H9 (cell line): ENCODE measurements around the gene MRPL27. TPM values are rescaled to one million over a fixed set of nuclear protein-coding genes. Genes with fewer than 3 reads are reported as not detected.

Source experiments
- DNase-seq: peaks from one replicate; pipeline ENCODE4 v3.0.0-alpha.2; 2017
- H2AFZ ChIP-seq: one replicate; pipeline ENCODE4 v1.6.1; 2013; ENCODE audit warnings: mild to moderate bottlenecking, low read length, control low read depth, moderate library complexity
- H2AK5ac ChIP-seq: 2 replicates; pipeline ENCODE4 v1.6.1; 2013; ENCODE audit warnings: low read length, control low read depth, mixed read lengths; ENCODE audit not compliant: insufficient read length
- H2BK120ac ChIP-seq: one replicate; pipeline ENCODE4 v1.6.1; 2013; ENCODE audit warnings: low read depth, mild to moderate bottlenecking, low read length, control low read depth, inconsistent platforms; ENCODE audit not compliant: poor library complexity, severe bottlenecking
- H2BK12ac ChIP-seq: 2 replicates; pipeline ENCODE4 v1.6.1; 2013; ENCODE audit warnings: low read length, control low read depth, mixed read lengths, low read depth; ENCODE audit not compliant: insufficient read length
- H2BK15ac ChIP-seq: 2 replicates; pipeline ENCODE4 v1.6.1; 2013; ENCODE audit warnings: low read depth, low read length, control low read depth
- H2BK20ac ChIP-seq: one replicate; pipeline ENCODE4 v1.6.1; 2013; ENCODE audit warnings: low read depth, mild to moderate bottlenecking, low read length, control low read depth, inconsistent platforms; ENCODE audit not compliant: poor library complexity, severe bottlenecking
- H2BK5ac ChIP-seq: 2 replicates; pipeline ENCODE4 v1.6.1; 2013; ENCODE audit warnings: low read length, control low read depth, mixed read lengths; ENCODE audit not compliant: insufficient read length
- H3K14ac ChIP-seq: 2 replicates; pipeline ENCODE4 v1.6.1; 2013; ENCODE audit warnings: low read length, control low read depth; ENCODE audit not compliant: insufficient read depth
- H3K18ac ChIP-seq: 2 replicates; pipeline ENCODE4 v1.6.1; 2013; ENCODE audit warnings: low read depth, mild to moderate bottlenecking, mixed read lengths, low read length, control low read depth; ENCODE audit not compliant: insufficient read length
- H3K23ac ChIP-seq: 2 replicates; pipeline ENCODE4 v1.6.1; 2013; ENCODE audit warnings: low read length, control low read depth, mixed read lengths, low read depth; ENCODE audit not compliant: insufficient read length
- H3K23me2 ChIP-seq: 2 replicates; pipeline ENCODE4 v1.6.1; 2013; ENCODE audit warnings: low read depth, mild to moderate bottlenecking, mixed read lengths, low read length, control low read depth; ENCODE audit not compliant: insufficient read length, poor library complexity, severe bottlenecking
- H3K27ac ChIP-seq: 2 replicates; pipeline ENCODE4 v1.5.1; 2013; ENCODE audit warnings: low read length, control low read depth, mixed read lengths, low read depth; ENCODE audit not compliant: insufficient read length
- H3K27me3 ChIP-seq: 2 replicates; pipeline ENCODE4 v1.6.1; 2013; ENCODE audit warnings: low read length, control low read depth, inconsistent platforms; ENCODE audit not compliant: insufficient read depth
- H3K4ac ChIP-seq: 2 replicates; pipeline ENCODE4 v1.6.1; 2013; ENCODE audit warnings: low read depth, mild to moderate bottlenecking, control low read depth, inconsistent platforms, low read length, moderate library complexity
- H3K4me1 ChIP-seq: 2 replicates; pipeline ENCODE4 v1.6.1; 2013; ENCODE audit warnings: low read length, control low read depth, inconsistent platforms; ENCODE audit not compliant: insufficient read depth
- H3K4me2 ChIP-seq: 2 replicates; pipeline ENCODE4 v1.6.1; 2013; ENCODE audit warnings: low read length, control low read depth, mixed read lengths; ENCODE audit not compliant: insufficient read length, insufficient read depth
- H3K56ac ChIP-seq: 2 replicates; pipeline ENCODE4 v1.6.1; 2013; ENCODE audit warnings: low read depth, mild to moderate bottlenecking, mixed read lengths, low read length, control low read depth; ENCODE audit not compliant: insufficient read length
- H3K79me1 ChIP-seq: 2 replicates; pipeline ENCODE4 v1.6.1; 2013; ENCODE audit warnings: low read depth, mild to moderate bottlenecking, moderate library complexity, low read length, control low read depth, inconsistent platforms; ENCODE audit not compliant: insufficient read depth, poor library complexity, severe bottlenecking
- H3K79me2 ChIP-seq: 2 replicates; pipeline ENCODE4 v1.6.1; 2013; ENCODE audit warnings: low read length, control low read depth, inconsistent platforms; ENCODE audit not compliant: insufficient read depth
- H3K9ac ChIP-seq: 2 replicates; pipeline ENCODE4 v1.6.1; 2013; ENCODE audit warnings: low read length, control low read depth, mixed read lengths; ENCODE audit not compliant: insufficient read length; ENCODE audit errors: extremely low read depth
- H3K9me3 ChIP-seq: one replicate; pipeline ENCODE4 v1.6.1; 2013; ENCODE audit warnings: low read depth, low read length, inconsistent platforms; ENCODE audit not compliant: control insufficient read depth
- H3T11ph ChIP-seq: one replicate; pipeline ENCODE4 v1.6.1; 2013; ENCODE audit warnings: mild to moderate bottlenecking, low read length, control low read depth, inconsistent platforms
- H4K20me1 ChIP-seq: one replicate; pipeline ENCODE4 v1.6.1; 2013; ENCODE audit not compliant: control insufficient read depth, insufficient read length, insufficient read depth
- H4K5ac ChIP-seq: 2 replicates; pipeline ENCODE4 v1.6.1; 2013; ENCODE audit warnings: low read depth, mild to moderate bottlenecking, mixed read lengths, low read length, control low read depth; ENCODE audit not compliant: insufficient read length
- H4K8ac ChIP-seq: replicated peaks from 2 replicates; pipeline ENCODE4 v1.6.1; 2013; ENCODE audit warnings: low read length, control low read depth, mixed read lengths, low read depth; ENCODE audit not compliant: insufficient read length
- H4K91ac ChIP-seq: 2 replicates; pipeline ENCODE4 v1.6.1; 2013; ENCODE audit warnings: low read depth, mild to moderate bottlenecking, moderate library complexity, mixed read lengths, low read length, control low read depth; ENCODE audit not compliant: insufficient read length
- H3K27ac Mint-ChIP-seq, 3 experiments: 2 replicates in 2 of 3; 3 replicates in 1 of 3; pipeline ENCODE4 v1.8.0; 2020 to 2021; ENCODE audit warnings: mixed read lengths in 3 of 3, mild to moderate bottlenecking in 1 of 3, moderate library complexity in 1 of 3
- H3K27me3 Mint-ChIP-seq: 2 replicates; pipeline ENCODE4 v1.8.0; 2021; ENCODE audit warnings: low read depth, mild to moderate bottlenecking, moderate library complexity, mixed read lengths
- H3K36me3 Mint-ChIP-seq, 3 experiments: 2 replicates in 2 of 3; 3 replicates in 1 of 3; pipeline ENCODE4 v1.8.0; 2020 to 2021; ENCODE audit warnings: low read depth in 3 of 3, mixed read lengths in 3 of 3; ENCODE audit not compliant: insufficient read depth in 1 of 3
- H3K4me1 Mint-ChIP-seq, 2 experiments: 2 replicates each; pipeline ENCODE4 v1.8.0; 2020; ENCODE audit warnings: mixed read lengths in 2 of 2
- H3K4me3 Mint-ChIP-seq, 2 experiments: 2 replicates in 1 of 2; 3 replicates in 1 of 2; pipeline ENCODE4 v1.8.0; 2020 to 2021; ENCODE audit warnings: mild to moderate bottlenecking in 2 of 2, mixed read lengths in 2 of 2, moderate library complexity in 1 of 2
- H3K9me3 Mint-ChIP-seq, 2 experiments: 2 replicates in 1 of 2; 3 replicates in 1 of 2; pipeline ENCODE4 v1.8.0; 2020; ENCODE audit warnings: mild to moderate bottlenecking in 2 of 2, mixed read lengths in 2 of 2, moderate library complexity in 1 of 2
- CTCF ChIP-seq: fragments of 200-600 bp; sonication (generic); conservative IDR thresholded peaks from 3 replicates; pipeline ENCODE4 v1.8.0; 2021; ENCODE audit warnings: antibody characterized with exemption, mild to moderate bottlenecking
- WGBS: extraction: QIAGEN DNeasy Blood & Tissue Kit; methylation state at CpG from one replicate; pipeline ENCODE4 v1.1.7; 2013; ENCODE audit warnings: missing lambda C conversion rate, low lambda C conversion rate, mixed read lengths; ENCODE audit not compliant: insufficient read length; ENCODE audit errors: extremely low coverage; 5-methylcytosine and 5-hydroxymethylcytosine counted together
- total RNA-seq: library from RNA; stranded (reverse); gene quantifications from 2 replicates; pipeline ENCODE4 v1.2.1, GENCODE V29; 2021

The MRPL27 gene
- total RNA-seq, 1 experiment from 2014 or later: 85.9 TPM

- Histone ChIP-seq H3K4ac (no peak overlapping the region), H2BK12ac (no peak overlapping the region), H3K56ac (no peak overlapping the region), H2AK5ac (no peak overlapping the region), H3K23me2 (no peaks in the 10 kb centered on the region), H3K79me1 (no peaks in the 10 kb centered on the region), H3K4me1 (no peaks in the 10 kb centered on the region), H3K79me2 (no peaks in the 10 kb centered on the region), H2BK5ac (no peak overlapping the region), H2BK20ac (no peak overlapping the region), H3T11ph (no peak overlapping the region), H3K18ac (no peak overlapping the region), H3K23ac (no peak overlapping the region), H3K27me3 (no peaks in the 10 kb centered on the region), H3K4me2 (no peak overlapping the region), H4K8ac (no peak overlapping the region), H2AFZ (no peak overlapping the region), H4K91ac (no peak overlapping the region), H3K9ac (no peak overlapping the region), H3K14ac (no peak overlapping the region), H3K27ac (no peak overlapping the region), H2BK15ac (no peak overlapping the region), H4K5ac (no peak overlapping the region), H4K20me1 (no peaks in the 10 kb centered on the region), H3K9me3 (no peaks in the 10 kb centered on the region), H2BK120ac (no peak overlapping the region)
- no peak for DNase-seq
- peaks cover 8 to 14% of the 10 kb centered on the region in 2 experiments for H3K4me1 Mint-ChIP-seq
- WGBS: no CpG with 5 or more reads among the region's 4 CpGs
- H3K36me3 Mint-ChIP-seq: no peaks in the 10 kb centered on the region
- no peak for TF ChIP-seq CTCF
- peaks cover 14% of the 10 kb centered on the region for H3K27me3 Mint-ChIP-seq
- H3K27ac Mint-ChIP-seq: no peak overlapping the region
- H3K9me3 Mint-ChIP-seq: no peaks in the 10 kb centered on the region
- H3K4me3 Mint-ChIP-seq: no peak overlapping the region
These were observed 34.9 kb upstream of the MRPL27 start for GRCh38 chr17:50407921-50408320.
